ENCODE data around the gene PRF1. TPM values are rescaled to one million over a fixed set of nuclear protein-coding genes. Genes with fewer than 3 reads are reported as not detected.
A peak's percentile ranks its signal among the peaks of the same experiment; 100 is the strongest.

The PRF1 gene
- total and polyA plus RNA-seq, 11 donors, result 0.50 to 19.4 (median 1.0) TPM

GRCh38 chr10:70619271-70620019 is 16.9 kb upstream of the PRF1 start:
- Histone ChIP-seq H3K27me3 (no peaks in the 10 kb centered on the region), H3K4me1 (peaks cover 0 to 11% (median 0%) of the 10 kb centered on the region in 12 donors), H3K36me3 (no peaks in the 10 kb centered on the region), H3K9me3 (peaks cover 0 to 23% (median 6%) of the 10 kb centered on the region in 12 donors), H3K27ac (no peak overlapping the region), H3K4me3 (no peak overlapping the region)
- TF ChIP-seq POLR2A (IDR thresholded peaks at IDR 0.05) (no peak), CTCF (IDR thresholded peaks at IDR 0.05) (peak in 11 of 12 donors; percentile 7 to 39 (median 24))
- intact Hi-C loops (cut with DNase I), result loop anchor here in 3 of 10 donors (2.0 kb wide), 1 partner anchor 139 kb away; no protein-coding TSS in a partner anchor
- no peak for ATAC-seq
- 55 to 68% (median 59%) methylated on average over 4 of the region's 4 CpGs for WGBS, 4 donors
- no peak for DNase-seq

- Histone ChIP-seq H3K4me3 (no peak overlapping the region), H3K4me1 (peaks cover 0 to 11% (median 0%) of the 10 kb centered on the region in 12 donors), H3K27ac (peak overlapping the region in 1 of 12 donors; percentile 6), H3K36me3 (no peaks in the 10 kb centered on the region), H3K27me3 (no peaks in the 10 kb centered on the region), H3K9me3 (peaks cover 0 to 23% (median 6%) of the 10 kb centered on the region in 12 donors)
- DNase-seq (no peak), ATAC-seq (no peak)
- 96 to 98% (median 97%) methylated on average over 5 of the region's 5 CpGs for WGBS, 4 donors
- no peak for TF ChIP-seq POLR2A (IDR thresholded peaks at IDR 0.05)
- TF ChIP-seq CTCF (IDR thresholded peaks at IDR 0.05), result no peak
- intact Hi-C loops (cut with DNase I), result loop anchor here in 2 of 10 donors (2.0 kb wide), 1 partner anchor 140 kb away; no protein-coding TSS in a partner anchor
Observed at GRCh38 chr10:70618663-70619062, 16.1 kb upstream of the PRF1 start.

GRCh38 chr10:70617798-70618568 is 15.4 kb upstream of the PRF1 start:
- Histone ChIP-seq H3K9me3 (peaks cover 0 to 23% (median 6%) of the 10 kb centered on the region in 12 donors), H3K4me3 (no peak overlapping the region), H3K27ac (peak overlapping the region in 1 of 12 donors; percentile 6), H3K36me3 (no peaks in the 10 kb centered on the region), H3K27me3 (no peaks in the 10 kb centered on the region), H3K4me1 (peaks cover 0 to 11% (median 0%) of the 10 kb centered on the region in 12 donors)
- WGBS, 4 donors, result 71 to 78% (median 75%) methylated on average over 7 of the region's 7 CpGs
- no peak for TF ChIP-seq POLR2A (IDR thresholded peaks at IDR 0.05)
- no peak for TF ChIP-seq CTCF (IDR thresholded peaks at IDR 0.05)
- intact Hi-C loops (cut with DNase I), result loop anchor here in 2 of 10 donors (2.0 kb wide), 1 partner anchor 141 kb away; no protein-coding TSS in a partner anchor
- ATAC-seq, result peak in 1 of 4 donors; percentile 56
- DNase-seq, result no peak

- WGBS, 4 donors, result 94 to 98% (median 97%) methylated on average over 4 of the region's 4 CpGs
- ATAC-seq, result no peak
- Histone ChIP-seq H3K27ac (no peak overlapping the region), H3K4me1 (peaks cover 0 to 11% (median 0%) of the 10 kb centered on the region in 12 donors), H3K27me3 (no peaks in the 10 kb centered on the region), H3K9me3 (peaks cover 0 to 23% (median 6%) of the 10 kb centered on the region in 12 donors), H3K4me3 (no peak overlapping the region), H3K36me3 (no peaks in the 10 kb centered on the region)
- no peak for DNase-seq
- TF ChIP-seq CTCF (IDR thresholded peaks at IDR 0.05), result no peak
- TF ChIP-seq POLR2A (IDR thresholded peaks at IDR 0.05), result no peak
- intact Hi-C loops (cut with DNase I), result no loop called here
Observed at GRCh38 chr10:70616761-70617160, 14.2 kb upstream of the PRF1 start.
